ENCODE results near the gene FNDC10.

GRCh38 chr1:1554550-1554925 lies 45.4 kb downstream of the FNDC10 start:
- TF ChIP-seq CTCF (IDR thresholded peaks at IDR 0.05) (no peak), POLR2A (IDR thresholded peaks at IDR 0.05) (no peak)
